ENCODE results near the gene SSTR3.

DNA sequence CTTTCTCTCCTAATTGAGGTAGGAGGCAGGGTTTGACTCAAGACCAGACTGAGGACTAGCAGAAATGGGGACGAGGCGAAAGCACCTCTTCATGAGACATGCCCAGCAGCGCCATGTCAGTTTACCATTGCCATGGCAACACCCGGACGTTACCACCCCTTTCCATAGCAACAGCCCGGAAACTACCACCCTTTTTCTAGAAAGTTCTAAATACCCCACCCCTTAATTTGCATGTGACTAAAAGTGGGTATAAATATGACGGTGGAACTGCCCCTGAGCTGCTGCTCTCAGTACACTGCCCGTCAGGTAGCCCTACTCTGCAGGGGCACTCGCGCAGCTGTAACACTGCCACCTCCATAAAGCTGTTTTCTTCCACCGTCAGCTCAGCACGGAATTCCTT, 37.7 kb upstream of the SSTR3 start:
- TF ChIP-seq, protein P1, sequence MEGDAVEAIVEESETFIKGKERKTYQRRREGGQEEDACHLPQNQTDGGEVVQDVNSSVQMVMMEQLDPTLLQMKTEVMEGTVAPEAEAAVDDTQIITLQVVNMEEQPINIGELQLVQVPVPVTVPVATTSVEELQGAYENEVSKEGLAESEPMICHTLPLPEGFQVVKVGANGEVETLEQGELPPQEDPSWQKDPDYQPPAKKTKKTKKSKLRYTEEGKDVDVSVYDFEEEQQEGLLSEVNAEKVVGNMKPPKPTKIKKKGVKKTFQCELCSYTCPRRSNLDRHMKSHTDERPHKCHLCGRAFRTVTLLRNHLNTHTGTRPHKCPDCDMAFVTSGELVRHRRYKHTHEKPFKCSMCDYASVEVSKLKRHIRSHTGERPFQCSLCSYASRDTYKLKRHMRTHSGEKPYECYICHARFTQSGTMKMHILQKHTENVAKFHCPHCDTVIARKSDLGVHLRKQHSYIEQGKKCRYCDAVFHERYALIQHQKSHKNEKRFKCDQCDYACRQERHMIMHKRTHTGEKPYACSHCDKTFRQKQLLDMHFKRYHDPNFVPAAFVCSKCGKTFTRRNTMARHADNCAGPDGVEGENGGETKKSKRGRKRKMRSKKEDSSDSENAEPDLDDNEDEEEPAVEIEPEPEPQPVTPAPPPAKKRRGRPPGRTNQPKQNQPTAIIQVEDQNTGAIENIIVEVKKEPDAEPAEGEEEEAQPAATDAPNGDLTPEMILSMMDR (IDR thresholded peaks at IDR 0.05), result no peak
- TF ChIP-seq POLR2A (IDR thresholded peaks at IDR 0.05; ENCODE audit: low read depth), result no peak
